SHP77 treated with DMSO at 0.1 percent for 48 hours (cell line): ENCODE measurements around the gene PCED1B.
"Not testable (repeated sequence)": the region's sequence is repeated elsewhere in the genome, so short reads cannot be mapped to it uniquely, and the experiment has no call there.

Experiments
- DNase-seq: peaks from one replicate; lab custom pipeline; 2025; lab: John Stamatoyannopoulos, UW

PCED1B gene

GRCh38 chr12:47210776-47211175 is 131.4 kb downstream of the PCED1B start:
- DNase-seq, result no peak

GRCh38 chr12:47212701-47213039 is 133.2 kb downstream of the PCED1B start:
- no peak for DNase-seq

GRCh38 chr12:47213396-47213795 is 134.0 kb downstream of the PCED1B start:
- no peak for DNase-seq

DNA sequence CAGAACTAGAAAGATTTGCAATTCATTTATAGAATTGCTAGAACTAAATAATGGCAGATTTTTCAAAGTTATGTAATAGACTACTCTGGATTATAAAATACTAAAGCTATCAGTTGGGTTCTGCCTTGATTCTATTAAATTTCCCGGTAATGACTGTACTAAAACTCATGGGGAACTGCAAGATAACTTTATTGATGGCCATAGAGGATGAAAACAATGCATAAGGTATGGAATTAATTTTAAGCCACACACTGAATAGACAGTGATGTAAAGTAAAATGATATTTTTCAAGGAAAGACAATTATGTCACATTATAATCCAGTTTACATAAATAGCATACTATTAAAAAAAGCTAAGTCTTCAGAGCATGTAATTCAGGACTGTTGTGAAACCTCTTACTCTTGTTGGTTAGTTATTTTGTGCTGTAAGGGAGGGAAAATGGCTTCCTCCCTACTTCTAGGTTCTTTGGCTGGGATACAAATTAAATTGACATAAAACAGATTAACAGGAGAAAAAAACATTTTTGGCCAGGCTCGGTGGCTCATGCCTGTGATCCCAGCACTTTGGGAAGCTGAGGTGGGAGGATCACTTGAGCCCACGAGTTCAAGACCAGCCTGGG is 134.7 kb downstream of the PCED1B start:
- DNase-seq, result no peak

DNA sequence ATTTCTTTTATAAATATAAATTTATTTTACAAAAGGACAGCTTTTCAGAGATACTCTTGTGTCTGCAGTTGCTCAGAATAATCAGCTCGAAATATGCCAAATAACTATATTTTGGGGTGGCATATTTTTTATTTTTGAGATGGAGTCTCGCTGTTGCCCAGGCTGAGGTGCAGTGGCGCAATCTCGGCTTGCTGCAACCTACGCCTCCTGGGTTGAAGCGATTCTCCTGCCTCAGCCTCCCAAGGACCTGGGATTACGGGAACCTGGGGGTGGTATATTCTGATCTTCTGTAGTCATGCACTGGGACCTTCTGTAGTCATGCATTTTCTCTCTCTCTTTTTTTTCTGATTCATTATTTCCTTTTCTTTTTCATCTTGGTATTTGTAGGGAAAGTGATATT is 135.3 kb downstream of the PCED1B start:
- DNase-seq, result no peak

DNA sequence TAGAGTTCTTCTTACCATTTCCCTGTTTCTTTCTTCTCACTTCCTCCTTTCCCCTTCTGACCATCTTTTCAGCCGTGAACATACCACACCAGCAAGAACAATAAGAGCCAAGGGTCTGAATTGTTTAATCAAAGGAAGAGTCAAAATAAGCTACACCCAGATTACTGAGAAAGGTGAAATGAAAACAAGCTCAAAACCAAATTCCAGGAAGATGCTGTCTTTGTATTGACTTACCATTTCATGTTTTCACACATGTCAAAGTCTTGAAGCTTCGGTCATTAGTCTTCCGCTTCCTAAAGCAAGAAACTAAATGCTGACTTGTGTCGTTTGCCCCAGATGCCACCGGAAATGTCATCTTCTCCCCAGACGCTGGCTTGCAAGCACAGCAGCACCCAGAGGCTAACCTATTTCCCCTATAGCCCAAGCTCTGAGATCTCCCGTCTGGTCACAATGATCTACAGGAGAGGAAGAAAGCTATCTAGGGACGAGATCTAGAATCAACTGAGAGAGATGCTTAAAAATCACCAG is 136.8 kb downstream of the PCED1B start:
- no peak for DNase-seq

GRCh38 chr12:47217595-47217869 is 138.1 kb downstream of the PCED1B start:
- not testable (repeated sequence) for DNase-seq

DNA sequence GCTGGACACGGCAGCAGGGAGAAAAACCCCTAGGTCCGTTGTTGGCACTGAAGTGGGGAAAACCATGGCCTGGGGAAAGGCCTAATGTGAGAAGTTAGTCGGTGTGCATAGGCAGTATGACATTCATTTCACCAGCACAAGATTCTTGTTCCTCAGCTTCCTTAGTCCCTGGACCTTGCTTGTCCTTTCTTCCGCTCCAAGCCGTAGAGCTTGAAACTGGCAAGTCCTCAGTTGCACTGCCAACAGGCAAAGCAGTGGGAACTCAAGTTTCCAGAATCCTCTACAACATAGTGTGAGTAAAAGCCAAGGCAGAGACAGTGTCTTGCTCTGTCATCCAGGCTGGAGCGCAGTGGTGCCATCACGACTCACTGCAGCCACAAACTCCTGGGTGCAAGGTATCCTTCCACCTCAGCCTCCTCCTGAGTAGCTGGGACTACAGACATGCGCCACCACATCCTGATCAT is 138.8 kb downstream of the PCED1B start:
- DNase-seq, result no peak

DNA sequence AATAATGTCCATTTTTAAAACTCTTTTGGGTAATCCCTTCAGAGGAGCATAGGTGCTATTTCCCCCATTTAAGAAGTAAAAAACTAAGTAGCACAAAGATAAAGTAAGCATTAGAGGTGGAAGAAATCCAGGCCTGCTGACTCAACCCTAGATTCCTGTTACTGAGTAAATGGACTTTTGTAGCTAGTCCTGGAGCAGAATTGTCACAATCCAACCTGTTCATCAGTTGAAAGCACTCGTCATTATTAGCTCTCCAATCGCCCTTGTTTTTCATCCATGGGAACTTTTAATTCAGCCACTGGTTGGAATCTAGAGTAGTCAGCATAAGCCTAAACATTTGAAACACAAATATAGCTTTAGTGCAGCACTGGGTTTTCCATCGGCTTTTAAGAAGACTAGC is 139.8 kb downstream of the PCED1B start:
- no peak for DNase-seq

- no peak for DNase-seq
Observed at GRCh38 chr12:47221256-47222023, 142.0 kb downstream of the PCED1B start.

GRCh38 chr12:47222520-47223030 is 143.2 kb downstream of the PCED1B start:
- no peak for DNase-seq

- DNase-seq, result no peak
Observed at GRCh38 chr12:47223031-47223847, 143.8 kb downstream of the PCED1B start.

DNA sequence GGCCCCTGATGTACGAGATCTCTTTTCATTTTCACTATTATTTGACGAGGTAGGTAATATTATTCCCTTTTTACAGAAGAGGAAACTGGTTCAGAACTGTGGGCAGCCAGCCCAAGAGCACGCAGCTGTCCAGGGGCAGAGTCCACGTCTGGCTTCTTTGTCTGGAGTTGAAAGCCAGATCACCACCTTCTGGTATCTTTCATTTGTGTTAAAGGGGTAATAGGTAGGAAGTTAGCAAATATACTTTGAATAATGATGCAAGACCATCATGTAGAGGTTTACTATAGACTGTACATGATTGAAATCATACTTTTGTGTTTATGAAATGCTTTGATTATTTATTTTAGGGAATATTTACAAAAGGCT is 144.4 kb downstream of the PCED1B start:
- DNase-seq, result no peak

- DNase-seq, result no peak
Observed at GRCh38 chr12:47224563-47225133, 145.2 kb downstream of the PCED1B start.

- DNase-seq, result no peak
Observed at GRCh38 chr12:47225356-47225755, 145.9 kb downstream of the PCED1B start.

DNA sequence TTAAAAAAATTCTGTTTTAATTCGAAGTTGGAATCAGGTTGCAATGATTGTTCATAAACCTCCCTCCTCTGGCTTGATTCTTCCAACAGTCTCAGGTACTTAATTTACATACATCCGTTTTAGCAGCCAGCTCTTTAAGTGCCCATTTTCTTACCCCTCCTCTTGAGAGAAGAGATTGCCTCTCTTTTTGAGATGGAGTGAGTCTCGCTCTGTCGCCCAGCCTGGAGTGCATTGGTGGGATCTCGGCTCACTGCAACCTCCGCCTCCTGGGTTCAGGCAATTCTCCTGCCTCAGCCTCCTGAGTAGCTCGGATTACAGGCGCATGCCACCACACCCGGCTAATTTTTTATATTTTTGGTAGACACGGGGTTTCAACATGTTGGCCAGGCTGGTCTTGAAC is 146.8 kb downstream of the PCED1B start:
- no peak for DNase-seq

GRCh38 chr12:47228802-47229201 is 149.4 kb downstream of the PCED1B start:
- DNase-seq, result no peak

DNA sequence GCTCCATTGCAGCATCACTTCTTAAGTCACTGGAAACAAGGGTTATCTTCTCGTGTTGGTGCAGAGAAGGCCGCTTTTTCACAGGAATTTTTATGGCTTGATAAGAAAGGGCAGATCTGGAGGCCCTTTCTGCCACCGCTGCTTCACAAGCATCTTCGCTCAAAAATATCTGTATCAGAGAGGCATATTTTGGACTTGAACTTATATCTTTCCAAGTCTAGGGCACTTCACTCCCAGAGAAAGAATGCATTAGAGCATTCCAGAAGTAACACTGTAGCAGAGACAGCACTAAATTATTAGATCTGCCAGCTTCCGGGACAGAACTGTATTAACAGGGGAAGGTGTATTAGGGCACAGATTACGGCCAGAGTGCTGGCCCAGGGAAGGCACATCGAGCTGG is 152.0 kb downstream of the PCED1B start:
- no peak for DNase-seq

- DNase-seq, result no peak
Observed at GRCh38 chr12:47234576-47235141, 155.2 kb downstream of the PCED1B start.

DNA sequence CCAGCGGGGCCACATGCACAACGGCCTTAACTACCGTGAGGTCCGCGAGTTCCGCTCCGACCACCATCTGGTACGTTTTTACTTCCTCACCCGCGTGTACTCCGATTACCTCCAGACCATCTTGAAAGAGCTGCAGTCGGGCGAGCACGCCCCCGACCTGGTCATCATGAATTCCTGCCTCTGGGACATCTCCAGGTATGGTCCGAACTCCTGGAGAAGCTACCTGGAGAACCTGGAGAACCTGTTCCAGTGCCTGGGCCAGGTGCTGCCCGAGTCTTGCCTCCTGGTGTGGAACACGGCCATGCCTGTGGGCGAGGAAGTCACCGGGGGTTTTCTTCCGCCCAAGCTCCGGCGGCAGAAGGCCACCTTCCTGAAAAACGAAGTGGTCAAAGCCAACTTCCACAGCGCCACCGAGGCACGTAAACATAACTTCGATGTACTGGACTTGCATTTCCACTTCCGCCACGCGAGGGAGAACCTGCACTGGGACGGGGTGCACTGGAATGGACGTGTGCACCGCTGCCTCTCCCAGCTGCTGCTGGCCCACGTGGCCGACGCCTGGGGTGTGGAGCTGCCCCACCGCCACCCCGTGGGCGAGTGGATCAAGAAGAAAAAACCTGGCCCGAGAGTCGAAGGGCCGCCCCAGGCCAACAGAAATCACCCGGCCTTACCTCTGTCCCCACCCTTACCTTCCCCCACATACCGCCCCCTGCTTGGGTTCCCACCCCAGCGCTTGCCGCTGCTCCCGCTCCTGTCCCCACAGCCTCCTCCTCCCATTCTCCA is 156.0 kb downstream of the PCED1B start:
- no peak for DNase-seq

DNA sequence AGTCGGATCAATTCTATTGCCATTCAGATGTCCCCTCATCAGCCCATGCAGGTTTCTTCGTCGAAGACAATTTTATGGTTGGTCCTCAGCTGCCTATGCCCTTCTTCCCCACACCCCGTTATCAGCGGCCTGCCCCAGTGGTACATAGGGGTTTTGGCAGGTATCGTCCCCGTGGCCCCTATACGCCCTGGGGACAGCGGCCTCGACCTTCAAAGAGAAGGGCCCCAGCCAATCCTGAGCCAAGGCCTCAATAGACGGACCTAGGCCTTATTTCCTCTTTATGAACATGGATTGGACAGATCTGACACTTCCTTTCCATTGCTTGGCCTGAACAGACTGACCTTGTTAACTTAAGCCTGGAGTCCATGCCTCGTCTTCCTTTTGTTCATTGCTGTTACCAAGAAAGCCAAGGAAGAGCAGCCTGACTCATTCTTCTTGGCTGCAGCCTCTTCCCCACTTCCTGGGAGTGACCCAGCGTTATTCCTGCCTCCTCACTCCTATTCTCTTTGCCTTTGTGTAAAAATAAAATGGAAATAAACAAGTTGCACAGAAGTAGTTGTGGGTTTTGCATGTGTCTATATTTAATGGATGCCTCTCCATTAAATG is 156.8 kb downstream of the PCED1B start:
- no peak for DNase-seq
